Fibroblast of the aortic adventitia (primary cell): ENCODE results near the gene UNC79. TPM values are rescaled to one million over a fixed set of nuclear protein-coding genes. Genes with fewer than 3 reads are reported as not detected.

ENCODE experiments used
- DNase-seq: peaks from one replicate; pipeline ENCODE4 v3.0.0-alpha.2; 2010; ENCODE audit warnings: low read depth
- H3K4me3 ChIP-seq: 2 replicates; pipeline ENCODE4 v1.5.1; 2011; ENCODE audit warnings: low read depth, mild to moderate bottlenecking, control low read depth, low read length, moderate library complexity
- total RNA-seq: library from RNA; depleted of rRNA; stranded (reverse); fragments of >200 nt; gene quantifications from 2 replicates; pipeline ENCODE4 v1.2.3, GENCODE V29; 2012; ENCODE audit warnings: low replicate concordance
- TF ChIP-seq, protein P1 (sequence below): IDR thresholded peaks from 2 replicates; pipeline ENCODE4 v1.5.1; 2011; ENCODE audit warnings: mild to moderate bottlenecking, low read length, control low read depth, inconsistent platforms; ENCODE audit not compliant: insufficient read depth

The UNC79 gene
- total RNA-seq, 1 donor, result 0.09 TPM

DNA sequence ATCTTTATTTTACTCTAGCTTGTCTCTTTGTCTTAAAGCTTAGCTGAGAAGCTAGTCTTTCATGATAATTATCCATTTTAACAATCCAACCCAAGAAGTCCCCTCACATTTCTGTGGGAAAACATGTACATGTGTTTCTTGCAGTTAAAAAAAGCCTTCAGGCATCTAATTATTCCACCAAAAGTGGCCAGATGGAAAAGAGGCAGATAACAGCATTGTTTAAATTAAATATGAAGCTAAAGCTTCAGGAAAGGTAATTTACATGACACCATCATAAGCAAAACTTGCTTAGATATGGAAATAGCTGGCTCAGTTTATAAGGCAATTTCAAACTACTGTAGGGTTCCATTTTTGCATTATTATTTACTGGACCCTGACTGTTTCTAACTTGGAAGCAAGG lies 175.4 kb downstream of the UNC79 start:
- no peak for DNase-seq
- no peak overlapping the region for H3K4me3 ChIP-seq
- TF ChIP-seq, protein P1, sequence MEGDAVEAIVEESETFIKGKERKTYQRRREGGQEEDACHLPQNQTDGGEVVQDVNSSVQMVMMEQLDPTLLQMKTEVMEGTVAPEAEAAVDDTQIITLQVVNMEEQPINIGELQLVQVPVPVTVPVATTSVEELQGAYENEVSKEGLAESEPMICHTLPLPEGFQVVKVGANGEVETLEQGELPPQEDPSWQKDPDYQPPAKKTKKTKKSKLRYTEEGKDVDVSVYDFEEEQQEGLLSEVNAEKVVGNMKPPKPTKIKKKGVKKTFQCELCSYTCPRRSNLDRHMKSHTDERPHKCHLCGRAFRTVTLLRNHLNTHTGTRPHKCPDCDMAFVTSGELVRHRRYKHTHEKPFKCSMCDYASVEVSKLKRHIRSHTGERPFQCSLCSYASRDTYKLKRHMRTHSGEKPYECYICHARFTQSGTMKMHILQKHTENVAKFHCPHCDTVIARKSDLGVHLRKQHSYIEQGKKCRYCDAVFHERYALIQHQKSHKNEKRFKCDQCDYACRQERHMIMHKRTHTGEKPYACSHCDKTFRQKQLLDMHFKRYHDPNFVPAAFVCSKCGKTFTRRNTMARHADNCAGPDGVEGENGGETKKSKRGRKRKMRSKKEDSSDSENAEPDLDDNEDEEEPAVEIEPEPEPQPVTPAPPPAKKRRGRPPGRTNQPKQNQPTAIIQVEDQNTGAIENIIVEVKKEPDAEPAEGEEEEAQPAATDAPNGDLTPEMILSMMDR, result no peak

GRCh38 chr14:93619176-93619793 lies 188.5 kb downstream of the UNC79 start:
- TF ChIP-seq, protein P1, result peak; percentile 47
- DNase-seq, result peak; percentile 57
- H3K4me3 ChIP-seq, result no peak overlapping the region

DNA sequence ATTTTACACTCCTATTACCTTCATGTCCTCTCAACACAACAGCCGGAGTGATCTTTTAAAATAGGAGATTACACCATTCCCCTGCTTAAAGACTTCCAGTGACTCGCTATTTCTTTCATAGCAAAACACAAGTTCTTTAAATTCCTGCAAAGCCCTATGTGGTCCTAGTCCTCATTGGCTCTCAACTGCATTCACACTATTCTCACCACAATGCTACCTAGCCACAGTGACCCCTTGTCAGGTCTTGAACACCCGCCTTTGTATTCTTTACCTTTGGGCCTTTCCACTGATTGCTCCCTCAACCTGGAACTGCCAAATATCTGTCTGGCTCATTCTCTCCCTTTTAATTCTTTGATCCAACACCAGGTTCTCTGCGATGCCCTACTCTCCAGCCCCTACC lies 197.3 kb downstream of the UNC79 start:
- H3K4me3 ChIP-seq, result no peak overlapping the region
- no peak for DNase-seq
- TF ChIP-seq, protein P1, result no peak

GRCh38 chr14:93629643-93630042 lies 198.9 kb downstream of the UNC79 start:
- TF ChIP-seq, protein P1, result no peak
- H3K4me3 ChIP-seq, result no peak overlapping the region
- no peak for DNase-seq

DNA sequence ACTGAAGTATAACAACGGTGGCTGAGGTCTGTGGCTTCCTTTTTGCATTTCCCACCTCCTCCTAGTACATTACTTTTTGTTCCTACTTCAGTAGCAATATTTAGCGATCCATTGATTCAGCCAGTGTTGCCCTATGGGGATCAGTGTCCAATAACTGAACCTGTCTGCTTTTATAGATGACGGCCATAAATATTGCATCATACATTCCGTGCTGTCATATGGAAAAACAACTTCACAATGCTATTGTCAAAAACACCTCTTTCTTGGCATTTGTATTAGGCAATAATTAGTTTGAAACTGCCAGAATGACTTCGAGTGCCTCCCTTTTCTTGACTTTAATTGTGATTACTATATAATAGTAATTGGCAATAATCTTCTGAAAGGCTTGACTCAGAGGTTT lies 208.1 kb downstream of the UNC79 start:
- TF ChIP-seq, protein P1, result no peak
- DNase-seq, result no peak

DNA sequence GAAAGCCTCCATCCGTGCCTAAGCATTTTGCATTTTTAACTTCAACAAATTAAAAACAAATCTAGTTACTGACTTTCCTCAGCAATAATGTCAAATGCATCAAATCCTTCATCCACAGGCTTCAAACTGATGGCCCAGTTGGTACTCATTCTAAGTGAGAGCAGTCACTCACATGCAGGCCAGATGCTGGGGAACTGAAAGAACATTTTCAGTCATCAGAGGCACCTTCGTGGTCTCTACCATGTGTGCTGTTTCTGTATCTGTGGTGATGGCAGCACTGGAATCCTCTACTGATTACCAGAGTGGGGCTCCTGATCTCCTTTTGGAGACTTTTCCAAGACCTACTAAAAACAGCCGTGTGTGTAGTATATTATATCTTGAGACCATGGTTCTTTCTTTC lies 212.4 kb downstream of the UNC79 start:
- DNase-seq, result no peak
- TF ChIP-seq, protein P1, result no peak
- no peak overlapping the region for H3K4me3 ChIP-seq

More for the DNA sequence above, 208.1 kb downstream of the UNC79 start:
- H3K4me3 ChIP-seq, result no peak overlapping the region

DNA sequence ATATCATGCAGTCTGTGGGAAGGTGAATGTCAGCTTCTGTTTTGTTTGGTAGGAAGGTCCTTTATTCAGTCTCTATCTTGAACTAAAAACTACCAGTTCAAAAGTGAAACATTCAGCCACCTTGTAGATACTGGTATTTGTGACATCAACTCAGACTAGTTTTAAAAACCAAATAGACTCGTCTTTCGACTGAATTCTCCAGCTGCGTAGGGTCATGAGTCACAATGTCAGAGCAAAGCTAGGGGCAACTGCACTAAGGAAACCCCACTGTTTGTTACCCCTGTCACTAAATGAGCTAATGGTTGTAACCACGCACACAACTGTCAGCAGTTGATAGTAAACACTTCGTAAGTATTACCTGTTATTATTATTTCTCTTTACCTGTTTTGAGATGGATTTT lies 212.9 kb downstream of the UNC79 start:
- TF ChIP-seq, protein P1, result no peak
- H3K4me3 ChIP-seq, result no peak overlapping the region
- DNase-seq, result no peak
